ENCODE data around the gene TMEM91. TPM values are rescaled to one million over a fixed set of nuclear protein-coding genes. Genes with fewer than 3 reads are reported as not detected.

TMEM91 gene
- total and polyA plus RNA-seq, 9 of the 15 experiments (the other 6 are each of a cell fraction or from before 2014, with no cell fraction given) = 1.2 to 5.2 (median 2.7) TPM

GRCh38 chr19:41367848-41368301 is 8.5 kb upstream of the TMEM91 start (continued):
- TF ChIP-seq DPF2 (IDR thresholded peaks at IDR 0.05) = peak; percentile 94
- TF ChIP-seq ATF7 (IDR thresholded peaks at IDR 0.05) = peak; percentile 77
- TF ChIP-seq POLR3A (IDR thresholded peaks at IDR 0.05; ENCODE audit: borderline replicate concordance, extremely low read depth, insufficient read depth, insufficient read length) = no peak
- TF ChIP-seq, protein P1, sequence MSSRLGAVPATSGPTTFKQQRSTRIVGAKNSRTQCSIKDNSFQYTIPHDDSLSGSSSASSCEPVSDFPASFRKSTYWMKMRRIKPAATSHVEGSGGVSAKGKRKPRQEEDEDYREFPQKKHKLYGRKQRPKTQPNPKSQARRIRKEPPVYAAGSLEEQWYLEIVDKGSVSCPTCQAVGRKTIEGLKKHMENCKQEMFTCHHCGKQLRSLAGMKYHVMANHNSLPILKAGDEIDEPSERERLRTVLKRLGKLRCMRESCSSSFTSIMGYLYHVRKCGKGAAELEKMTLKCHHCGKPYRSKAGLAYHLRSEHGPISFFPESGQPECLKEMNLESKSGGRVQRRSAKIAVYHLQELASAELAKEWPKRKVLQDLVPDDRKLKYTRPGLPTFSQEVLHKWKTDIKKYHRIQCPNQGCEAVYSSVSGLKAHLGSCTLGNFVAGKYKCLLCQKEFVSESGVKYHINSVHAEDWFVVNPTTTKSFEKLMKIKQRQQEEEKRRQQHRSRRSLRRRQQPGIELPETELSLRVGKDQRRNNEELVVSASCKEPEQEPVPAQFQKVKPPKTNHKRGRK (tag; IDR thresholded peaks at IDR 0.05) = no peak
- no peak for TF ChIP-seq MCM5 (IDR thresholded peaks at IDR 0.05; ENCODE audit: low read depth)
- TF ChIP-seq ZNF695 (CRISPR knock-in tag; IDR thresholded peaks at IDR 0.05) = no peak
- no peak for TF ChIP-seq ELF1 (tag; IDR thresholded peaks at IDR 0.05)
- TF ChIP-seq TRIM28 (IDR thresholded peaks at IDR 0.05) = no peak
- no peak for TF ChIP-seq MIER1 (IDR thresholded peaks at IDR 0.05; ENCODE audit: low read depth)
- no peak; the same call in 1 of the 2 replicates for TF ChIP-seq MGA (IDR thresholded peaks at IDR 0.05)
- peak; percentile 87 for TF ChIP-seq SMARCC2 (IDR thresholded peaks at IDR 0.05; ENCODE audit: low read depth)
- no peak for TF ChIP-seq ZNF830 (CRISPR knock-in tag; IDR thresholded peaks at IDR 0.05)
- TF ChIP-seq, protein P2, sequence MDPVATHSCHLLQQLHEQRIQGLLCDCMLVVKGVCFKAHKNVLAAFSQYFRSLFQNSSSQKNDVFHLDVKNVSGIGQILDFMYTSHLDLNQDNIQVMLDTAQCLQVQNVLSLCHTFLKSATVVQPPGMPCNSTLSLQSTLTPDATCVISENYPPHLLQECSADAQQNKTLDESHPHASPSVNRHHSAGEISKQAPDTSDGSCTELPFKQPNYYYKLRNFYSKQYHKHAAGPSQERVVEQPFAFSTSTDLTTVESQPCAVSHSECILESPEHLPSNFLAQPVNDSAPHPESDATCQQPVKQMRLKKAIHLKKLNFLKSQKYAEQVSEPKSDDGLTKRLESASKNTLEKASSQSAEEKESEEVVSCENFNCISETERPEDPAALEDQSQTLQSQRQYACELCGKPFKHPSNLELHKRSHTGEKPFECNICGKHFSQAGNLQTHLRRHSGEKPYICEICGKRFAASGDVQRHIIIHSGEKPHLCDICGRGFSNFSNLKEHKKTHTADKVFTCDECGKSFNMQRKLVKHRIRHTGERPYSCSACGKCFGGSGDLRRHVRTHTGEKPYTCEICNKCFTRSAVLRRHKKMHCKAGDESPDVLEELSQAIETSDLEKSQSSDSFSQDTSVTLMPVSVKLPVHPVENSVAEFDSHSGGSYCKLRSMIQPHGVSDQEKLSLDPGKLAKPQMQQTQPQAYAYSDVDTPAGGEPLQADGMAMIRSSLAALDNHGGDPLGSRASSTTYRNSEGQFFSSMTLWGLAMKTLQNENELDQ (CRISPR knock-in tag; IDR thresholded peaks at IDR 0.05; ENCODE audit: borderline replicate concordance) = no peak

Data from K562 (cell line).